PC-9 (cell line): ENCODE measurements around the gene KCTD14. TPM values are rescaled to one million over a fixed set of nuclear protein-coding genes. Genes with fewer than 3 reads are reported as not detected.

Experiments used
- BruUV-seq: library from RNA; stranded (reverse); fragments of 400-500 nt; replicated peaks from 2 replicates; lab custom pipeline; 2021; lab: Mats Ljungman, UMichigan
- CTCF ChIA-PET: fragments of 300-600 bp; sonication (Branson Sonifier 250); formaldehyde crosslinking; loops from one replicate; lab custom pipeline; 2022; ENCODE audit warnings: antibody characterized with exemption; lab: Charles Lee
- POLR2A ChIA-PET: fragments of 300-600 bp; sonication (Branson Sonifier 250); formaldehyde crosslinking; loops from one replicate; lab custom pipeline; 2022; ENCODE audit warnings: antibody characterized with exemption; ENCODE audit not compliant: unreplicated experiment; lab: Charles Lee
- DNase-seq, 2 experiments: peaks; one replicate each; pipeline versions ENCODE4 v3.0.0 to v3.0.0-alpha.2; 2015 to 2022; ENCODE audit warnings: mixed read lengths in 1 of 2
- H2AFZ ChIP-seq: fragments of 200-600 bp; sonication (generic); 2 replicates; pipeline ENCODE4 v1.8.1; 2017; ENCODE audit warnings: antibody characterized with exemption
- H3F3A ChIP-seq: fragments of 200-600 bp; sonication (generic); 2 replicates; pipeline ENCODE4 v1.8.1; 2017; ENCODE audit warnings: antibody characterized with exemption, mild to moderate bottlenecking, low read depth; ENCODE audit not compliant: insufficient read depth
- H3K27ac ChIP-seq: fragments of 200-600 bp; sonication (generic); 2 replicates; pipeline ENCODE4 v1.6.1; 2016; ENCODE audit warnings: mixed run types
- H3K27me3 ChIP-seq: fragments of 200-600 bp; sonication (generic); 2 replicates; pipeline ENCODE4 v1.6.1; 2016; ENCODE audit warnings: low read depth, mixed run types; ENCODE audit not compliant: insufficient read depth
- H3K36me3 ChIP-seq: fragments of 200-600 bp; sonication (generic); 2 replicates; pipeline ENCODE4 v1.6.1; 2016; ENCODE audit warnings: low read depth, mixed run types
- H3K4me1 ChIP-seq: fragments of 200-600 bp; sonication (generic); replicated peaks from 2 replicates; pipeline ENCODE4 v1.6.1; 2016; ENCODE audit warnings: mixed run types; ENCODE audit not compliant: insufficient read depth
- H3K4me2 ChIP-seq: fragments of 200-600 bp; sonication (generic); 2 replicates; pipeline ENCODE4 v1.6.1; 2017; ENCODE audit warnings: mixed run types
- H3K4me3 ChIP-seq: fragments of 200-600 bp; sonication (generic); 2 replicates; pipeline ENCODE4 v1.6.1; 2016; ENCODE audit warnings: mixed run types
- H3K79me2 ChIP-seq: fragments of 200-600 bp; sonication (generic); 2 replicates; pipeline ENCODE4 v1.6.1; 2017; ENCODE audit warnings: low read depth, mixed run types
- H3K9me2 ChIP-seq: fragments of 200-600 bp; sonication (generic); 2 replicates; pipeline ENCODE4 v1.8.1; 2017; ENCODE audit warnings: mild to moderate bottlenecking; ENCODE audit not compliant: insufficient read depth
- H3K9me3 ChIP-seq: fragments of 200-600 bp; sonication (generic); 2 replicates; pipeline ENCODE4 v1.8.1; 2016; ENCODE audit warnings: low read depth; ENCODE audit not compliant: insufficient read depth
- H4K20me1 ChIP-seq: fragments of 200-600 bp; sonication (generic); 2 replicates; pipeline ENCODE4 v1.8.1; 2017; ENCODE audit not compliant: insufficient read depth
- CTCF ChIP-seq: fragments of 200-600 bp; sonication (generic); conservative IDR thresholded peaks from 2 replicates; pipeline ENCODE4 v1.6.1; 2017; ENCODE audit warnings: mixed run types, antibody characterized with exemption, mild to moderate bottlenecking, moderate library complexity
- EZH2 ChIP-seq: fragments of 200-600 bp; sonication (generic); IDR thresholded peaks from 2 replicates; pipeline ENCODE4 v1.8.0; 2017; ENCODE audit warnings: antibody characterized with exemption, low read depth
- intact Hi-C: fragments of 100-400 bp; cut with micrococcal nuclease; formaldehyde crosslinking; loops from one replicate; pipeline ENCODE4 v1.10.0; 2022; ENCODE audit not compliant: unreplicated experiment
- total RNA-seq: library from RNA; stranded (reverse); gene quantifications from 2 replicates; pipeline ENCODE4 v1.2.3, GENCODE V29; 2021

KCTD14 gene
- total RNA-seq, 1 experiment from 2014 or later, result 21.3 TPM

DNA sequence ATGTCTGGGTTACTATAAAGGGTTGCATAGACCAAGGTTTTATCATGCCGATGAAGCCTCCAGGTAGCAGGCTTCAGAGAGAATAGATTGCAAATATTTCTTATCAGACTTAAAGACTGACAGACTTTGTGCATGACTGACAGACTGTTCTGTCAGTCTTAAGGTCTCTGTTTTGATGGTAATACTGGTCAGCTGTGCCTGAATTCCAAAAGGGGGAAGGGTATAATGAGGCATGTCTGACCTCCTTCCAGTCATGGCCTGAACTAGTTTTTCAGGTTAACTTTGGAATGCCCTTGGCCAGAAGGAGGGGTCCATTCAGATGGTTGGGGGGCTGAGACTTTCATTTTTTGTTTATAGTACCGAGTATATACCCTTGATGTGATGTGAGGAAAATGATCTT lies 4.7 kb upstream of the KCTD14 start:
- Histone ChIP-seq H3K79me2 (no peaks in the 10 kb centered on the region), H3K4me2 (peak overlapping the region; percentile 54), H3K4me3 (no peak overlapping the region), H3K9me2 (no peaks in the 10 kb centered on the region), H2AFZ (no peak overlapping the region), H3K4me1 (peaks cover 53% of the 10 kb centered on the region), H3K27ac (peak overlapping the region; percentile 82), H4K20me1 (no peaks in the 10 kb centered on the region), H3K27me3 (no peaks in the 10 kb centered on the region), H3F3A (peaks cover 27% of the 10 kb centered on the region), H3K36me3 (no peaks in the 10 kb centered on the region), H3K9me3 (no peaks in the 10 kb centered on the region)
- no TSS peak for BruUV-seq
- ChIA-PET CTCF (interaction anchor here (0.6 to 1.3 kb wide), 4 partner anchors 18 to 598 kb away, joined by 3 to 10 read pairs (median 4); no protein-coding TSS in a partner anchor), POLR2A (interaction anchor here (0.8 kb wide), 1 partner anchor 33 kb away, joined by 17 read pairs; the partner anchor contains the start of gene INTS4)
- TF ChIP-seq CTCF, result no peak
- TF ChIP-seq EZH2, result no peak
- intact Hi-C loops, result no loop called here
- peak in 1 of 2 experiments; percentile 71 for DNase-seq

- Histone ChIP-seq H3K9me3 (no peaks in the 10 kb centered on the region), H3F3A (peaks cover 23% of the 10 kb centered on the region), H3K27me3 (no peaks in the 10 kb centered on the region), H3K79me2 (no peaks in the 10 kb centered on the region), H2AFZ (no peak overlapping the region), H3K4me2 (no peak overlapping the region), H3K27ac (no peak overlapping the region), H3K36me3 (no peaks in the 10 kb centered on the region), H3K9me2 (no peaks in the 10 kb centered on the region), H3K4me3 (no peak overlapping the region), H3K4me1 (peaks cover 33% of the 10 kb centered on the region), H4K20me1 (no peaks in the 10 kb centered on the region)
- intact Hi-C loops, result no loop called here
- no TSS peak for BruUV-seq
- DNase-seq, result no peak
- POLR2A ChIA-PET, result no interaction called here
- CTCF ChIA-PET, result no interaction called here
- TF ChIP-seq EZH2 (no peak), CTCF (no peak)
These were observed 2.3 kb upstream of the KCTD14 start for GRCh38 chr11:78025378-78025777.

DNA sequence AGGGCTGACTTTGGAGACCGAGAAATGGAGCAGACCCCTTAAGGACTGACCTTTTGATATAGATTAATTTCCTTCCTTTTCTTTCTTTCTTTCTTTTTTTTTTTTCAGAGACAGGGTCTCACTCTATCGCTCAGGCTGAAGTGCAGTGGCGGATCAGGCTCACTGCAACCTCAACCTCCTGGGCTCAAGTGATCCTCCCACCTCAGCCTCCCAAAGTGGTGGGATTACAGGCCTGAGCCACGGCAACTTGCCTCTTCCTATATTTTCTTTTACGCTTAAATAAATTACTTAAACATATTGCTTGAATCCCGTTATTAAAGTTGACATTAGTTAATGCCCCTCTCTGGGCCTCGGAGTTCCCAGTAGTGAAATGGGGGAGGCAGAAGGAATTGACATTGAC lies 350 bp upstream of the KCTD14 start:
- peak overlapping the region; percentile 49 for H3K4me2 ChIP-seq

More for the DNA sequence above, 350 bp upstream of the KCTD14 start:
- H4K20me1 ChIP-seq, result no peaks in the 10 kb centered on the region
- H3K27me3 ChIP-seq, result no peaks in the 10 kb centered on the region
- no peaks in the 10 kb centered on the region for H3K36me3 ChIP-seq
- POLR2A ChIA-PET, result no interaction called here
- TF ChIP-seq EZH2, result no peak
- no peak for TF ChIP-seq CTCF
- H3K27ac ChIP-seq, result no peak overlapping the region
- BruUV-seq, result TSS peak; percentile 34
- CTCF ChIA-PET, result no interaction called here
- no peaks in the 10 kb centered on the region for H3K9me2 ChIP-seq
- H3K4me1 ChIP-seq, result peaks cover 23% of the 10 kb centered on the region
- no peaks in the 10 kb centered on the region for H3K9me3 ChIP-seq
- H2AFZ ChIP-seq, result 0 out of 2 replicates have a peak overlapping the region, but pooled peaks have one; percentile 18
- no peak for DNase-seq
- intact Hi-C loops, result no loop called here
- H3K4me3 ChIP-seq, result peak overlapping the region; percentile 37; the same call in 1 of the 2 replicates
- H3F3A ChIP-seq, result peaks cover 22% of the 10 kb centered on the region
- H3K79me2 ChIP-seq, result no peaks in the 10 kb centered on the region
